GM19463 (cell line): Measurements from ENCODE around the gene LRIG1.

Experiments used
- ATAC-seq: cut with Tn5 transposase; IDR thresholded peaks from one replicate; pipeline ENCODE4 v1.9.1; 2021; ENCODE audit warnings: mild to moderate bottlenecking, moderate library complexity; ENCODE audit not compliant: unreplicated experiment

The LRIG1 gene

DNA sequence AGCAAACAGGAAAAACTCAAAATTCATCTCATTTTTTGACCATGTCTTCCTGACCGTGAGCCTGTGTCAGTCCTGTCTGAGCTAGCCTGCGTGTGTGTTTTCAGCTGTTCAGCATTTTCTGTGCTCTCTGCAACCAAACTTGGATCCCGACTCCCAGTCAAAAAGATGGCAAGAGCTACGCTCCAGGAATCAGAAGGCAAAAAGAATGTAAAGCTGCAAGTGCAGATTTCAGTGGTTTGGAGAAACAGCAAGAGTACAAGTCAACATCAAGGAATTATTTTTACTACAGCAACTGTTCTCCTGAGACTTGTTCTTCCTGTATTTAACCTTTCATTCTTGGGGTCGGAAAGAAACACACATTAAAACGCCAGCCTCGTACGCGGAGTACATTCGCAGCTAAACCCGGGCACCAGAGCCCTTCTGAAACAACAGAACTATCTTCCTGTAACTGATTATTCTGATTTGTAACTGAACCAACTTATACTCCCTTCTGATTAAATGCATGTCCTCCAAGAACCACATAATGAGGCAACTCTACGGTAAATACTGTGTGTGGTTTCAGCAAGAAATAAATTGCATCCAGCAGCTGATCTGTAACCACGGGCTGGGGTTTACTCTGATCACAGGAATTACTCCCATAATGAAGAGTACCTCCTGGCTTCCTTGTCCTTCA lies 107.4 kb downstream of the LRIG1 start:
- peak; percentile 23 for ATAC-seq

GRCh38 chr3:66392966-66393332 lies 107.9 kb downstream of the LRIG1 start:
- no peak for ATAC-seq

- ATAC-seq, result no peak
Measured at GRCh38 chr3:66392512-66392911, 108.3 kb downstream of the LRIG1 start.

GRCh38 chr3:66390013-66390412 lies 110.8 kb downstream of the LRIG1 start:
- no peak for ATAC-seq

DNA sequence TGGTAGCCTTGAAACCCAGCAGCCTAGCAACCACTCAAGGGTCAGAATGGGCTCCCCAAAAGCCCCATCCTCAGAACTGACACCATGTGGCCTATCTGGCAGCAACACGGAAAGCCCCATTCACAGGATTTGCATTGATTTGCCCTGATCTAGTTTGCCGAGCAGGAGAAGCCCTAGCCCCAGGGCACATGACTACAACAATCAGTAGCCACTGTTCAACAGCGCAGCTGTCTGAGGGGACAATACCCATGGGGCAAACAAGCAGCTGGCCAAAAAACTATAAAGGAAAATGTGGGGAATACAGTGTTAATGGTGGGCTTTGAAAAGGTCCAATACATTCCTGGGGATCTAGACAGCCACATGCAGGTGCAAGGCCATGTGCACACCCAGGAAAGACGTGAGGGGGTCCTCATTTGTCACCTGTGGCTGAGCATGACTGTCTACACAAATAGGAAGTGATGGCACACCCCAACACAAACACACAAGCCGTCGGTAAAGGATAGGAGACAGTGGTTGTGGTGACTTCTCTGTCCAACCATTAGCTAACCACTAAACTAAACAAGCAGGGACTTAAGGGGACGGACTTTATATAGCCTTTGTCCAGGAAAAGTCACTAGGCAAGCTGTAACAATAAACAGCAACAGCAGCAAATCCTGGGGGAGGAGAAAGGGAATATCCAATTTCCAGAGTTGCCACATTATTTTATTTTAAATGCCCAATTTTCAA lies 113.7 kb downstream of the LRIG1 start:
- peak; percentile 53 for ATAC-seq

DNA sequence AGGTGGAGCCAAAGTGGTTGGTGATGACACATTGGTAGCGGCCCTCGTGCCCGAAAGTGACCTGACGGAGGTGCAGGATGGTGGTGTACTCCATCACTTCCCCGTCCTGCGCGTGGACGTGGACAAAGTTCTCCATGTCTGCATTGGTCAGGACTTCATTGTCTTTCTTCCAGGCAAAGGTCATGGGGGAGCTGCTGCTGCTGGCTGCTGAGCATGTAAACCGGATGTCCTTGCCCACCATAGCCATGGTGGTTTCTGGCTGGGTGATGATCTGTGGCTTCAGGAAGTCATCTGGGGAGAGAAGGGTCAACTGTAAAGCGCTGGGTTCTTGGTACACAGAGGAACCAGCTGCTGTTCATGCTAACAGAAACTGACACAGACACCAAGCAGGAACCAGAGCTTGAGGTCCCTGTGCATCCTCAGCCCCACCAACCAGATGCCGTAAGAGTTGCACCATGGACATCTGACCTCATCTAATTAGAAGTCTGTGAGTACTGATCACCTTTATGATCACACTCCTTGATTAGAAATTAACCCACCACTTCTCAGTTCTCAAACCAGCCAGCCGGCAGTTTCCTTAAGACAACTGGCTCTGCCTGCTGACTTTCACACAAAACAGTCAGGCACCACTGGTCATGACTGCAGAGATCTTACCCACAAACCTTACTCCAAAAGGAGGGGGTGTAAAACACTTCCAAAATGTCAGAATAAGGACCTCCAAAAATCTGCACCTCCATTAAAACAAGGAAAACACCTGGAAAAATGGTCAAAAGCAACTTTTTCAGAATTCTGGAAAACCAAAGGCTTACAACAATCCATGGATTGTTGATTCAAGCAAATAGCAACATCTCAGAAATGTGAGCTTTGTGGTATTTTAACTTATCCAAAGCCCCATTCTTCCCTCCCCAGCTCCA lies 114.6 kb downstream of the LRIG1 start:
- peak; percentile 82 for ATAC-seq

GRCh38 chr3:66385066-66385465 lies 115.8 kb downstream of the LRIG1 start:
- ATAC-seq, result no peak

GRCh38 chr3:66383998-66384745 lies 116.7 kb downstream of the LRIG1 start:
- no peak for ATAC-seq

- ATAC-seq, result no peak
Measured at GRCh38 chr3:66383023-66383422, 117.8 kb downstream of the LRIG1 start.

DNA sequence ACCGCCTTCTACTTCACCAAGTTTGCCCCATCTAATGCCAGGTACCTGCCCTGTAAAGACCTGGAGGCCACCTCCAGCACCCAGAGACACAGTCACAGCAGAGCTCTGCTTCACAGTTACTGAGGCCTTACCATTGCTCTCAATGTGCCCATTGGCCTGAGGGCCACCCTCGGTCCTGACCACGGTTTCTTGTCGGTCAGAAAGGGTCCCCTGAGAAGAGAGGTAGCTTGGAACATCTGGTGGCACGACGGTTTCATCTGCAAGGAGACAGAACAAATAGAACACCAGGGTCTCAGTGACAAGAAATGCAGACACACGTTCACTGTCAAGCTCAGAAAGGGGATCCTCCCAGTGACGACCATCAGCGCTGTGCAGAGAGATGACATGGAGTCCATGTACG lies 118.7 kb downstream of the LRIG1 start:
- no peak for ATAC-seq

DNA sequence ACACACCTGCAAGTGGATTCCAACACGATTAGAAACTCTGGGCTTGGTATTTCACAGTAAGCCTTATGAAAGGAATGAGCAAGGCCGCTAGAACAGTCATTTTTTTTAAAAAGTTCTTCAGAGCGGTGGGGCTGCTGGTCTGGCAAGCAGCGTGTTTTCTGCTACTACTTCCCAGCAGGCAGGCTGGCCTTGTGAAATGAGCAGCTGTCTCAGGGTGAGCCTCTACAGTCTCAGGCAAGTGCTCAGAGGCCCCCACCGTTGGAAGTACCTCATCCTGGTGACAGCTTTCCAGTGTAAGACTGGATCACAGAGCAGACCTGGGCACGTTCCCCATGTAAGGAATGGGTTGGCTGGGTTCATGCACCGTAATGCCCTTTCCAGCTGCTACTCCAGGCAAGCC lies 119.2 kb downstream of the LRIG1 start:
- ATAC-seq, result no peak

DNA sequence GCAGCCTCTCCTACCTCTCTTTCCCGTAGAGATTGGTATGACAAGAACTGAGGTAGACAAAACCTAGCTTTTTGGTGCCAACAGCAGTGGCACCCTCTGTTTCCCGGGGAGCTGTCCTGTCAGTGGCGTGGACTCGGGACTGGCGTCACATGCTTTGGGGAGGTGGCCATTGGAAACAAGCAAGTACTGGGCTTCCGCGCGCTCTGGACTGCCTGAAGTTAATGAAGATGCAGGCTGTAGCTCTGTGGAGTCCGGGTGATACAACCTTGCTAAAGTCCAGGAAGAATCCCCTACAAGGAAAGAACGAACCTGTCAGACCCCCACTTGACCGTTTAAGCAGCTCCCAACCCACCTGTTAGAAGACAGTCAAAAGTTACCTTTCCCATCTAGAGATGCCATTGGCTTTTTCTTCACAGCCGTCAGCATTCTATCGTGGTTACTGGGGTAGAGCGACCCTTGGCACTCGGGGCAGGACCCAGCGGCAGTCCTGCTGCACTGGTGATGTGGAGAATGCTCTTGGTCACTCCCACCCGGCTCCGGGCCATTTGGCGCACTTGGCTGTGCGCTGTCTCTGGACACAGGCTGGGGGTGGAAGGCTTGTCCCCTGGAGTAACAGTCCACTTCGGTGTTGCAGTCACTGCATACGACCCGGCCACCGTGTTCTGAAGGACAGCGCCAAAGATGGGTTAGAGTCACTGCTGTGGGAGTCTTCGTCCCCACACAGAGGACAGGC lies 120.5 kb downstream of the LRIG1 start:
- ATAC-seq, result no peak

DNA sequence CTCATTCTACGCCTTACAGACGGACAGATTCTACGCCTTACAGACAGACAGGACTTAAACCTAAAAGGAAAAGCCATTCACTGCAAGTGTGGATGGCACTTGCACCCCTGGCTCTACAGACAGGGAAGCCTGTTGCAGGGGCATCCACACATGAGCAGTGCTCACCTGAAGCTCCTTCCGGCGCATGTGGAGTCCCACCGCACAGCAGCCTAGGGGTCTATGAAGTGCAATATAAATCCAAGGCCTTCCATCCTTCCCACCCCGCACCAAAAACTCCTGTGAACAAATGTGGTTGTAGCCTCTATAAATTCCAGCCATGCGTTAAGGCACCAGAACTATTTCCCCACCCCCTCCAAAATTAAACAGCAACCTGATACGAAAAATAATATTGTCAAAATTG lies 121.3 kb downstream of the LRIG1 start:
- no peak for ATAC-seq

DNA sequence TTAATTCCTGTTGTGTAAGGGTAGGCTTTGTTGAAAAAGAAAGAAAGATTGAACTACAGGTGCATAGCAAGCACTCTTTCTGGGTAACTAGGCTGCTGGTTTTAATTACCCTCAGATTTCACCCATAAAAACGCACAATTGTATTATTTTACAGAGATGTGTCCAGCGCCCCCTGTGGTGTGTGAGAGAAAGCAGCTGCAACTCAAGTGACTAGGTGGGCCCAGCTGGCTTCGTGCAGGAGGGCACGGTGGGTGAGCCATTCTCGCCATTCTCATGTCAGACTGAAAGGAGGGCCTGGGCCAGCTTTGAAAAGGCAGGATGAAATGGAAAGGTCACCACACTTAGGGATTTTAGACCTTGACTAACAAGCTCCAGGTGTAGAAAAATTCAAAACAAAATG lies 122.6 kb downstream of the LRIG1 start:
- no peak for ATAC-seq

GRCh38 chr3:66377800-66378199 lies 123.0 kb downstream of the LRIG1 start:
- no peak for ATAC-seq

DNA sequence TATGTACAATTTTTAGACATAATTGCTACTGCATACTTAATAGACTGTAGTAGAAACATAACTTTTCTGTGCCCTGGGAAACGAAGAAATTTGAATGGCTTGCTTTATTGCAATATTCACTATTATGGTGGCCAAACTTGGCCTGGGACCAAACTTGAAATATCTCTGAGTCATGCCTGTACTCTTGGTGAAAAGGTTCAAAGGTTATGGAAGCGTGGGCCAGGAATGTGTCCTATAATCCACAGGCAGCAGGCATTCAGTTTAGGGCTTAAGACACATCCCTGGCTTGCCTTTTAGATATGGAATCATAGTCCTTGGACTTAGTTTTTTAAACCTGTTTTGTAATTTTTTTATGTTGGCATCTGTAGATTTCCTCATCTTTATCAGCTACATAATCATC lies 124.3 kb downstream of the LRIG1 start:
- ATAC-seq, result no peak

GRCh38 chr3:66372681-66373350 lies 128.0 kb downstream of the LRIG1 start:
- no peak for ATAC-seq

DNA sequence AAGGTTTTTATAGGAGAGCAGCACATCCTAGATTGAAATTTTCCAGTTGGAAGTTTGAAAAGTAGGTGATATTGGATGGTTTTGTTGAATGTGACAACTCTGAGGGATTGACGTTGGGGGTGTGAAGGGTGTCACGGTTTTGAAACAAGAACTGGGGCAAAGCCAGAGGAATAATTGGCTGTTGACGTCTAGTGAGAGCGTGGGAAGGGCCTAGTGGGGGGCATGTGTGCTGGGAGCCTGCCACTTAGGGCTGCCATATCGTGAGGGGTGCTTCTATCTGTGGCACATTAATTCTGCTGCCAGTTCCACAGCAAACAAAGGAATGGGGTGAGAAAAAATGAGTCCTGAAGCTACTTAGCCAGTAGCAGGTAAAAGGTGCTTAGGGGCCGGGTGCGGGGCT lies 129.4 kb downstream of the LRIG1 start:
- no peak for ATAC-seq

DNA sequence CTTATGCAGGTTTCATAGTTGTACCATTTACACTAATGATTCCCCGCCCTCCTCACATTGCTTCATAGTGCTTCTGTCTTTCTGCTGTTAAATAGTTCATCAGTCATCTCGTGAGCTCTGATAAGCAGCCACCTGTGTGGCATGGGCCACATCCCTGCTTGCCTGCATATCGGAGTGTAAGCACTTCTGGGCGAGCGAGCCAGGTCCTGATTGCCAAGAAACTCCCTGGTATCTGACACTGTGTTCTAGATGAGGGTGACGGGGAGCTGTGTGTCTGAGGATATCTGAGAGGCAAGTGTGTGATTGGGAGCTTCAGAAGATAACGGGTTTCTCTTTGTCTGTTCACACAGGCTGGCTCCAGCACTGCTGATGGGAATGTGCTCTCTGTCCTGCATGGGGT lies 130.6 kb downstream of the LRIG1 start:
- no peak for ATAC-seq

DNA sequence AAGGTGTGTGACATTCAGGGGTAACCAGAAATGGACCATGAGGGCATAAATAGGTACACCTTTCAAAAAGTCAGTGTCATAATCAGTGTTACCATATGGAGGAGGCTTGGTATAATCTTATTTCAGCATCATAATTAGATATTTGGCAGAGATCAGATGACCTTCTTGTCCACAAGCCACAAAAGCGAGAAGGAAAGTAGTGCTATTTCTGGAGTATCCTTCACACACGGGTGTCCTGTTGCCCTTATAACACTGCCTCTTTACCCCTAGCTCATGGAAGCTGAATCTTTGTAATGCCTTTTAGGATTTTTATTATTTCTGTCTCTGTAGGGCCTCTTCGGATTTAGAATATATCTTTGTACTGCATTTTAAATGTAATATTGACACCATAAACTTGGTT lies 132.8 kb downstream of the LRIG1 start:
- ATAC-seq, result no peak
